ENCODE data around the gene MIX23. TPM values are rescaled to one million over a fixed set of nuclear protein-coding genes. Genes with fewer than 3 reads are reported as not detected.

The MIX23 gene
- total and polyA plus RNA-seq, 10 of the 15 experiments (the other 5 are each of a cell fraction or from before 2014, with no cell fraction given), result 30.0 to 176 (median 62.4) TPM

- TF ChIP-seq SMARCA5 (IDR thresholded peaks at IDR 0.05), result peak; percentile 98
- TF ChIP-seq, protein P1, sequence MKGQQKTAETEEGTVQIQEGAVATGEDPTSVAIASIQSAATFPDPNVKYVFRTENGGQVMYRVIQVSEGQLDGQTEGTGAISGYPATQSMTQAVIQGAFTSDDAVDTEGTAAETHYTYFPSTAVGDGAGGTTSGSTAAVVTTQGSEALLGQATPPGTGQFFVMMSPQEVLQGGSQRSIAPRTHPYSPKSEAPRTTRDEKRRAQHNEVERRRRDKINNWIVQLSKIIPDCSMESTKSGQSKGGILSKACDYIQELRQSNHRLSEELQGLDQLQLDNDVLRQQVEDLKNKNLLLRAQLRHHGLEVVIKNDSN (IDR thresholded peaks at IDR 0.05; ENCODE audit: borderline replicate concordance, extremely low read length, insufficient read depth, low read depth, low read length), result no peak
- peak; percentile 55 to 77 (median 61); a peak in 5 of 6 replicates for TF ChIP-seq CTCF (IDR thresholded peaks at IDR 0.05 in 2 of 3, conservative IDR thresholded peaks at IDR 0.05 in 1 of 3; ENCODE audit: control insufficient read depth in 2 of 3, extremely low read depth in 1 of 3, insufficient read depth in 1 of 3, low read depth in 3 of 3, low read length in 3 of 3)
- no peak; the same call in 1 of the 2 replicates for TF ChIP-seq SMAD5 (IDR thresholded peaks at IDR 0.05; ENCODE audit: low read depth)
- no peak for TF ChIP-seq ATF3 (IDR thresholded peaks at IDR 0.05; ENCODE audit: borderline replicate concordance, extremely low read depth, low read depth, low read length)
- no peak for TF ChIP-seq IRF4 (IDR thresholded peaks at IDR 0.05; ENCODE audit: low read depth, low read length)
- no peak for TF ChIP-seq ZNF384 (IDR thresholded peaks at IDR 0.05; ENCODE audit: borderline replicate concordance, low read depth, low read length)
- no peak for TF ChIP-seq FOXK2 (IDR thresholded peaks at IDR 0.05)
- TF ChIP-seq, protein P2, sequence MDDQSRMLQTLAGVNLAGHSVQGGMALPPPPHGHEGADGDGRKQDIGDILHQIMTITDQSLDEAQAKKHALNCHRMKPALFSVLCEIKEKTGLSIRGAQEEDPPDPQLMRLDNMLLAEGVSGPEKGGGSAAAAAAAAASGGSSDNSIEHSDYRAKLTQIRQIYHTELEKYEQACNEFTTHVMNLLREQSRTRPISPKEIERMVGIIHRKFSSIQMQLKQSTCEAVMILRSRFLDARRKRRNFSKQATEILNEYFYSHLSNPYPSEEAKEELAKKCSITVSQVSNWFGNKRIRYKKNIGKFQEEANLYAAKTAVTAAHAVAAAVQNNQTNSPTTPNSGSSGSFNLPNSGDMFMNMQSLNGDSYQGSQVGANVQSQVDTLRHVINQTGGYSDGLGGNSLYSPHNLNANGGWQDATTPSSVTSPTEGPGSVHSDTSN (IDR thresholded peaks at IDR 0.05; ENCODE audit: insufficient replicate concordance, low read depth, low read length), result no peak
- TF ChIP-seq, protein P3, sequence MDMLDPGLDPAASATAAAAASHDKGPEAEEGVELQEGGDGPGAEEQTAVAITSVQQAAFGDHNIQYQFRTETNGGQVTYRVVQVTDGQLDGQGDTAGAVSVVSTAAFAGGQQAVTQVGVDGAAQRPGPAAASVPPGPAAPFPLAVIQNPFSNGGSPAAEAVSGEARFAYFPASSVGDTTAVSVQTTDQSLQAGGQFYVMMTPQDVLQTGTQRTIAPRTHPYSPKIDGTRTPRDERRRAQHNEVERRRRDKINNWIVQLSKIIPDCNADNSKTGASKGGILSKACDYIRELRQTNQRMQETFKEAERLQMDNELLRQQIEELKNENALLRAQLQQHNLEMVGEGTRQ (IDR thresholded peaks at IDR 0.05; ENCODE audit: borderline replicate concordance, low read depth, low read length), result no peak; the same call in 1 of the 2 replicates
- TF ChIP-seq RUNX3 (IDR thresholded peaks at IDR 0.05; ENCODE audit: low read length), result 0 out of 2 replicates have a peak, but pooled peaks have one; percentile 10
- no peak for TF ChIP-seq JUNB (IDR thresholded peaks at IDR 0.05)
- TF ChIP-seq RAD51 (IDR thresholded peaks at IDR 0.05), result no peak
- no peak for TF ChIP-seq SREBF2 (IDR thresholded peaks at IDR 0.05; ENCODE audit: low read length)
- TF ChIP-seq SP1 (IDR thresholded peaks at IDR 0.05; ENCODE audit: low read depth, low read length), result no peak
- no peak for TF ChIP-seq CEBPZ (IDR thresholded peaks at IDR 0.05; ENCODE audit: low read depth, low read length)
- no peak for TF ChIP-seq NR2C2 (IDR thresholded peaks at IDR 0.05; ENCODE audit: borderline replicate concordance, control insufficient read depth, insufficient read length, low read depth)
- peak; percentile 45; the same call in 1 of the 2 replicates for TF ChIP-seq TCF12 (IDR thresholded peaks at IDR 0.05; ENCODE audit: low read depth, low read length)
- TF ChIP-seq SPI1 (IDR thresholded peaks at IDR 0.05; ENCODE audit: borderline replicate concordance, insufficient read depth, low read depth, low read length), result peak; percentile 60
- TF ChIP-seq TBL1XR1 (IDR thresholded peaks at IDR 0.05; ENCODE audit: low read depth, low read length), result peak; percentile 3; the same call in 1 of the 2 replicates
- peak; percentile 92 for TF ChIP-seq DPF2 (IDR thresholded peaks at IDR 0.05)
Measured at GRCh38 chr3:122383771-122384697, 1.0 kb upstream of the MIX23 start, which contains the start of gene FAM162A (continued).

Data from GM12878 (cell line).